HG03469 (cell line): ENCODE results near the gene MARCHF5.
"Not testable (repeated sequence)": the region's sequence is repeated elsewhere in the genome, so short reads cannot be mapped to it uniquely, and the experiment has no call there.

Experiments
- ATAC-seq: cut with Tn5 transposase; IDR thresholded peaks from one replicate; pipeline ENCODE4 v1.9.1; 2021; ENCODE audit warnings: mild to moderate bottlenecking, moderate library complexity, moderate number of reproducible peaks; ENCODE audit not compliant: unreplicated experiment

Gene MARCHF5

DNA sequence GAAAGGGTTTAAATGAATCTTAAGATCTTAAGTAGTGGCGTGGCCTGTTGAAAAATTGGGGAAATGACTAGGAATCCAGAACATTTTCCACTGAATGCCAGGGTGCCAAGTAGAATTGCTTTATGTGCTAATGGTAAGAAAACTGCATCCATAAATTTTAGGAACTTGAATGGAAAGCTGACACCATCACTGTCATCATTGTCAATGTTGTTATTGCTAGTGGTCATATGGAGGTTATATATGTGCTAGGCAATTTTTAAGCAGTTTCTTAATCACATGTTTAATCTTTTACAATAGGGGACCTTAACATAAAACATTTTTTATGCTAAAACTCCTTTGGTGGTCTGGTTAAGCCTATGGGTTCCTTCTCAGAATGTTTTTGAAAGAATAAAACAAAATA, 13.1 kb downstream of the MARCHF5 start:
- no peak for ATAC-seq

DNA sequence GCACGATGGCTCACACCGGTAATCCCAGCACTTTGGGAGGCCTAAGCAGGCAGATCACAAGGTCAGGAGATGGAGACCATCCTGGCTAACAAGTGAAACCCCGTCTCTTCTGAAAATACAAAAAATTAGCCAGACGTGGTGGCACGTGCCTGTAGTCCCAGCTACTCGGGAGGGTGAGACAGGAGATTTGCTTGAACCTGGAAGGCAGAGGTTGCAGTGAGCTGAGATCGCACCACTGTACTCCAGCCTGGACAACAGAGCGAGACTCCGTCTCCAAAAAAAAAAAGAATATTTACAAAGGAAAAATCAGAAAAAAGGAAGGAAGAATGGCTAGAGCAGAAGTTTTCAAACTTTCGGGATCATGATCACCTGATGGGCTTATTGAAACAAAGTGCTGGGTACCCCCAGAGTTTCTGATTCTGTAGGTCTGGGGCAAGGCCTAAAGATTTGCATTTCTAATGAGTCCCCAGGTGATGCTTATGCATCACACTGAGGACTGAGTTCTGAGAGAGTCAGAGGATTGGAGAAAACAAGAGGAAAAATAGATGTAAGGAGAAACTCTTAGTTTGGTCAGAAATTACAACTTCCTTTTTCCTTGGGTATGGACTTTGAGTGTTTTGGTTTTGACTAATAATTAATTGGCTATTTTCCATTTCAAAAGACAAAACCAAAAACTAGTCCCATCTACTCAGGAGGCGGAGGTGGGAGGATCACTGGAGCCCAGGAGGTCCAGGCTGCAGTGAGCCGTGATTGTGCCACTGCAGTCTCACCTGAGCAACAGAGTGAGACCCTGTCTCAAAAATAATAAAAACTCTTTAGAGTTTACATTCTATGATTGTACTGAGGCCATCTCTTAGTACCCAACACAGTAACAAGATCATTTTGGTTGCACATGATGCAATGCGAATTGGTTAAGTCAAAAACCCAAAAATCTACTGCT, 14.4 kb downstream of the MARCHF5 start:
- ATAC-seq = no peak

DNA sequence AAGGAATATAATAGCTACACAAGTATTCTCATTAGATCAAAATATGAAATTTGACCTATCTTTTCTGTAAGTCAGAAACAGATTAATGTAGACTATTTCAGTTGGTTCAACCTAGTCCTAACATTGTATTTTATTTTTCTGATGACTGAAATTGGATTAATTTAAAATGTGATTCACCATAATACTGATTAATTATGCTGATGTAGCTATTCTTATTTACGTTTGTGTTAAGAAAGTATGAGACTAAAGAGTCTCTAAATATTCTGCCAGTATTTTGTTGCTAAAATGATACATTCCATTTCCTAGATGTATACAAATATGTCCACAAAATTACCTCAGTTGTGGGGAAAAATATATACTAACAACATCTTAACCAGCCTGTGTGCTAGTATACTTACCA, 18.3 kb downstream of the MARCHF5 start:
- ATAC-seq = no peak

DNA sequence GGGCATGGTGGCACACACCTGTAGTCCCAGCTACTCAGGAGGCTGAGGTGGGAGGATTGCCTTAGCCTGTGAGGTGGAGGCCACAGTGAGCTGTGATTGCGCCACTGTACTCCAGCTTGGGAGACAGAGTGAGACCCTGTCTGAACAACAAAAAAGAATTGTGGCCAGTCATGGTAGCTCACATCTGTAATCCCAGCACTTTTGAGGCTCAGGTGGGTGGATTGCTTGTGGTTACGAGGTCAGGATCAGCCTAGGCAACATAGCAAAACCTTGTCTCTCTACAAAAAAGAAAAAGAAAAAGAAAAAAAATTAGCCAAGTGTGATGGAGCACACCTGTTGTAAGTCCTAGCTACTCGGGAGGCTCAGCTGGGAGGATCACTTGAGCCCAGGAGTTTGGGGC, 22.8 kb downstream of the MARCHF5 start:
- no peak for ATAC-seq

DNA sequence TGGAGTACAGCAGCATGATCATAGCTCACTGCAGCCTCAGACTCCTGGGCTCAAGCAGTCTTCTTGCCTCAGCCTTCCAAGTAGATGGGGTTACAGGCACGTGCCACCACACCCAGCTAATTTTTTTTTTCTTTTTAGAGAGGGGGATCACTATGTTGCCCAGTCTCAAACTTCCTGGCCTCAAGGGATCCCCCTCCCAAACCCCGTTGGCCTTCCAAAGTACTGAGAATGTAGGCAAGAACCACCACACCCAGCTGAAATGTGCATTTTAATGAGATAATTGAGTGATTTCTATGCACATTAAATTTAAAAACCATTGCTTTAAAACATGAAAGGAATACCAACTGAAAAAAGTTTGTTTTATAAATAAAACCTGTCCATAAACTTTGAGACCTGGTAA, 25.6 kb downstream of the MARCHF5 start:
- ATAC-seq = no peak

DNA sequence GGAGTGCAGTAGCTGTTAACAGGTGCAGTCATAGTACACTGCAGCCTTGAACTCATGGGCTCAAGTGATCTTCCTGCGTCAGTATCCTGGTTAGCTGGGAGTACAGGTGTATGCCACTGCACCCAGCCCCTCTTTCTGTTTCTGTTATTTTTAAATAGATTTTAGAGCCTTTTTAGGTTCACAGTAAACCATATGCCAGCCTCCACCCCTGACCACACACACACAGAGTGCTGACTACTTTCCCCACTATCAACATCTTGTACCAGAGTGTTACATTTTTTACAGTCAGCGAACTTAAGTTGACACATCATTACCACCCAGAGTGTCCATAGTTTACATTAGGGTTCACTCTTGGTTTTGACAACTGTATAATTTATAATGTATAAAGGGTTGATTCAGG, 32.1 kb downstream of the MARCHF5 start:
- no peak for ATAC-seq

DNA sequence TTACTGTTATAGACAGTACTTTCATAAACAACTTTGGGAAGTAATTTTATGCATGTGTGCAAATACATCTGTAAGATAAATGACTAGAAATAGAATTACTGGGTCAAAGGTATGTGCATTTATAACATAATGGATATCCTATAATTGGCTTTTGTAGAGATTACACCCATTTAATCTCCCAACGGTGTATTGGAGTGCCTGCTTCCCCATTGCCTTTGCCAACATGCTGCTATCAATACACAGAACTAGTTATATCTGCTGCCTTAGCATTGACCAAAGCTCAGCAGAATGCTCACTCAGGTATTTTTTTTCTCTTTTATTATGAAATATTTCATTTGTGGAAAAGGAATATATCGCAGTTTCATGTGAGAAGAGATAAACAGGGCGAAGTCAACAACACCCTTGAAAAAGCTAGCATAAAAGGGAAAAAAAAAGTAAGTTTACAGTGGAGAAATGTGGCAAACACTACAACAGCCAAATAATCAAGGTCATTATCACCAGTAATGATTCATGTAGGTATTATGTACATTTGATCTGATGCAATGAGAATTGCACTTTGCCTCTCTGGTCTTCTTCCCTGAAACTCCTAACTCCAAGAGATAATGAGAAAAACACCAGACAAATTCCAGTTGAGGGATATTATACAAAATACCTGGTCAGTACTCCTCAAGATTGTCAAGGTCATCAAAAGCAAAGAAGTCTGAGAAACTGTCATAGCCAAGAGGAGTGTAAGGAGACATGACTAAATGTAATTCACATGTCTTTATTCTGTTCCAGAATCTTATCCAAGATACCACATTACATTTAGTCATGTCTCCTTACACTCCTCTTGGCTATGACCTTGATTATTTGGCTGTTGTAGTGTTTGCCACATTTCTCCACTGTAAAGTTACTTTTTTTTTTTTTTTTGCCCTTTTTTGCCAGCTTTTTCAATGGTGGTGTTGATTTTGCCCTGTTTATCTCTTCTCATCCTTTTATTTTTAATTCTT, 36.8 kb downstream of the MARCHF5 start:
- ATAC-seq = no peak

DNA sequence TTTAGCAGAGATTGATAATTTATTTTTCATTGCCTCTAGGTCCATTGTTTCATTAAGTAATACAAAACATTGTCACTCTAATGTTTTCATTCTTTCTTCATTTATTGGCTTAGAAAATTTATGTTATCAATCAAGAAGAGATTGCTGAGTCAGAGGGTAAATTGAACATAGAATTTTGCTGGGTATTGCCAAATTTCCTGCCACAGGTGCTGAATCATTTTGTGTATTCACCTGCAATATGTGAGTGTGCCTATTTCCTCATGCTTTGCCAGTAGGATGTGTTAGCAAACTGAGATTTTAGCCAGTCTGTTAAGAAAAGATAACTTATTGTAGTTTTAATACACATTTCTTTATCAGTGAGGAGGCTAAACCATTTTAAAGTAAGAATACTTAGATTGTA, 38.0 kb downstream of the MARCHF5 start:
- ATAC-seq = no peak

DNA sequence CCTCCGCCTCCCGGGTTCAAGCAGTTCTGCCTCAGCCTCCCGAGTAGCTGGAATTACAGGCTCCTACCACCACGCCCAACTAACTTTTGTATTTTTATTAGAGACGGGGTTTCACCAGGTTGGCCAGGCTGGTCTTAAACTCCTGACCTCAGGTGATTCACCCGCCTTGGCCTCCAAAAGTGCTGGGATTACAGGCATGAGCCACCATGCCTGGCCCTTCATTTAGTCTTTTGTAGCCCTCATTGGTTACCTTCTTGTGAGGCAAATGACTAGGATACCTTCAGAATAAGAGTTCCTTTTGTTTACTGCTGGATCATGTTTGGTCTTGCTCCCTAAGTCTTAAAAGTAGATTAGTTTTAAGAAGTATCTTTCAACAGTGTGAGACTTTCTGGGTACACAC, 39.0 kb downstream of the MARCHF5 start:
- not testable (repeated sequence) for ATAC-seq

DNA sequence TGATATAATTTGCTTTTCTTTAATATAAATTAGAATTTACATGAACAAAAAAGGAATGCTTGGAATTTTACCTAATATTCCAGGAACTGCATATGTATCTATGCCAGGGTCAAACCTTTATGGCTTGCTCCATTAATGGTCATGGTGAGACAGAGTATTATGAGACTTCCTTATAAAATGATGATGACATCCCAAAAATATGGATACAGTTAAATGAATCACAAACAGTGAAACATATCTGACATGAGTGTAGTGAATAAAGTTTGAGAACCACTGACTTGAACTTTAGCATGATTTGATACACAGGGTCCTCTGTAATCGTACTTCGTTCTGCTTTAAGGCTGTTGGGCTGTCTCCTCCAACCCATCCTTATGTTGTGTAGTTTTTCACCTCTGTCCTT, 51.8 kb downstream of the MARCHF5 start:
- no peak for ATAC-seq

DNA sequence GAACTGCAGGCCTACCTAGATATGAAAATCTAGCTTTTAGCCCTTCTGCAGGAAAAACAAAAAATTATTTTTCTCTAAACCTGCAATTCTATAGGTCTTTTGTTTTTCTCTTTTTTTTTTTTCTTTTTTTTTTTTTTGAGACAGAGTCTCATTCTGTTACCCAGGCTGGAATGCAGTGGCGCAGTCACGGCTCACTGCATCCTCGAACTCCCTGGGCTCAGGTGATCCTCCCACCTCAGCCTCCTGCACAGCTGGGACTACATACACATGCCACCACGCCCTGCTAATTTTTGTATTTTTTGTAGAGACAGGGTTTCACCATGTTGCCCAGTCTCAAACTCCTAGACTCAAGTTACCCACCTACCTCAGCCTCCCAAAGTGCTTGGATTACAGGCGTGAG, 54.6 kb downstream of the MARCHF5 start:
- not testable (repeated sequence) for ATAC-seq

DNA sequence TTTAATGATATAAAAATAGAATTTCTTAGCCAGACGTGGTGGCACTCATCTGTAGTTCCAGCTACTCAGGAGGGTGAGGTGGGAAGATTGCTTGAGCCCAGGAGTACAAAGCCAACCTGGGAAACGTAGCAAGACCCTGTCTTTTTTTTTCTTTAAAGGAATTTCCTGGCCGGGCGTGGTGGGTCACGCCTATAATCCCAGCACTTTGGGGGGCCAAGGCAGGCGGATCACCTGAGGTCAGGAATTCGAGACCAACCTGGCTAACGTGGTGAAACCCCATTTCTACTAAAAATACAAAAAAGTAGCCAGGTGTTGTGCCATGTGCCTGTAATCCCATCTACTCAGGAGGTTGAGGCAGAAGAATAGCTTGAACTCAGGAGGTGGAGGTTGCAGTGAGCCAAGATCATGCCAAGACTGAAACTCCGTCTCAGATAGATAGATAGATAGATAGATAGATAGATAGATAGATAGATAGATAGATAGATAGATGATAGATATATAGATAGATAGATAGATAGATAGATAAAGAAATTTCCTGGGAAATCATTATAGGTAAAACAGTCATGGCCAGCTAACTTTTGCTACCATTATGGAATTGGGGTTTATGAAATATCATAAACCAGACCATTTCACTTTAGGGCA, 56.2 kb downstream of the MARCHF5 start:
- ATAC-seq = not testable (repeated sequence)

DNA sequence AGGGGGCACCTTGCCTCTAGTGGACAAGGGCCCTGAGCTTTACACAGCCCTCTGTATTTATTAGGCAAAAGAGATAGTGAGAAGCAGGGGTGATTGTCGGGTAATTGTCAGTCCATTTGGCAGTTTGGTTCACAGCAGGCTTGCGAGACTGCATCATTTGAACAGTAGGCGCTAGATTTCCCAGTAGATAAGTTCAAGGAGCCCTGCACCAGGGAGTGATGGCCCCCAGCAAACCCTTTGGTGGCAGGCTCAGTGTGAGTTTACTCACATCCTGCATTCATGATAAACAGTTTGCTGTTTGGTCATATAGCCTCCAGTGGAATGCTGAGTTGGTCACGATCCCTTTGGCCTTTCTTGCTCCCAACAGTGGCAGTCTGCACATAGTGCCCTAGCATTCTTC, 59.4 kb downstream of the MARCHF5 start:
- no peak for ATAC-seq

DNA sequence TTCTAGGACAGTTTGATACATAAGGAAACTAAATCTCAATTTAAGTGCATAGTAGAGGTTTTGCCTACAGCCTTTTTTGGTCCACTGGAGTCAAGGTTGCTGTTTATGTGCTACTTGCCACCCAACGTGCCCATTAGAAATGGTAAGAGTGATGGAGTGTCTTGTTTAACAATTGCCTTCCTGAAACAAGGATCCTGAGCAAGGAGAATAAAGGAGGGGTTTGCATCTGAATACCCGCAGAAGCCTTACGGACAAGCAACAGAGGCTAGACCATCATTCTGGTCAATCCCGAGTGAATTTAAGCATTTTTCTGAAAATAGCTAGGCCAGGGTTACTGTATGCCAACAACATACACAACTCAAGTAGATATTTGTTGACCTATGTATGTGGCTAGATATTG, 63.6 kb downstream of the MARCHF5 start:
- no peak for ATAC-seq

DNA sequence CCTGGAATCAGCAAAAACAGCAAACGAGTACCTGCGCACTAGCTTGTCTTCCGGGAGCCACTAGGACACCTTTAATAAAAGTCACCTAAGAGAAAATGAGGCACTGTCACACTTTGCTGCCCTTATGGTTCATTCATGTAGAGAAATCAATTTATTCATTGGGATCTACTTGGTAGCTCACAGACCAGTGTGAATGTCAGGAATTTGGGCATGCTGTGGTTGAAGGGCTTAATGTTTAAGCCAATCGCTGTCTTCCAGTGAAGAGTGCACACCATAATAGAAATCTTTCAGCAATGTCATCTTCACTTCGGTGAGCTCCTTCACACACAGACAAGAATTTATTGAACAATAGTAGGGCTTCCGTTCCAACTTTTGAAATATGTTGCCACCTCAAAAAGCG, 65.1 kb downstream of the MARCHF5 start:
- no peak for ATAC-seq

DNA sequence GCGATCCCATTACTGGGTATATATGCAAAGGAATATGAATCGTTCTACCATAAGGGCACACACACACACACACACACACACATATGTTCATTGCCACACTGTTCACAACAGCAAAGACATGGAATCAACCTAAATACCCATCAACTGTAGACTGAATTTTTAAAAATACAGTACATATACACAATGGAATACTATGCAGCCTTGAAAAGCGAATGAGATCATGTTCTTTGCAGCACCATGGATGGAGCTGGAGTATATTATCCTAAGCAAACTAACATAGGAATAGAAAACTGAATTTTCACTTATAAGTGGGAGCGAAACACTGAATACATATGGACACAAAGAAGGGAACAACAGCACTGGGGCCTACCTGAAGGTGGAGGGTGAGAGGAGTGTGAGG, 72.5 kb downstream of the MARCHF5 start:
- ATAC-seq = no peak

DNA sequence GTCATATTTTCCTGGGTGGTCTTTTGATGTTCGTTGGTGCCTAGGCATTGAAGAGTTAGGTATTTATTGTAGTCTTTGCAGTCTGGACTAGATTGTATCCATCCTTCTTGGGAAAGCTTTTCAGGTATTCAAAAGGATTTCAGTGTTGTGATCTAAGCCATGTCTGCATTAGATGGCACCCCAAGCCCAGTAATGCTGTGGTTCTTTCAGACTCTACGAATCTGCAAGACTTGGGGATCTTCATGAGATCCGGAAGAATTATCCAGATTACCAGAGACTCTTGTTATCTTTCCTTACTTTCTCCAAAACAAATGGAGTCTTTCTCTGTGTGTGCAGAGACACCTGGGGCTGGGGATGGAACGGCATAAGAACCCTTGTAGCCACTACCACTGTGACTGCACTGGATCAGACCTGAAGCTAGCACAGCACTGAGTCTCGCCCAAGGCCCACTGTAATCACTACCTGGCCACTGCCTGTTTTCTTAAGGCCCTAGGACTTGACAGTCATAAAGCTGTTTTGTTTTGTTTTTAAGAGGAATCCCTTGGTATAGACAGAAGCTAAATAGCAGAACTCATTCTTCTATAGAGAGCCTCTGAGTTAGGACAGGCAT, 75.5 kb downstream of the MARCHF5 start:
- ATAC-seq = no peak

DNA sequence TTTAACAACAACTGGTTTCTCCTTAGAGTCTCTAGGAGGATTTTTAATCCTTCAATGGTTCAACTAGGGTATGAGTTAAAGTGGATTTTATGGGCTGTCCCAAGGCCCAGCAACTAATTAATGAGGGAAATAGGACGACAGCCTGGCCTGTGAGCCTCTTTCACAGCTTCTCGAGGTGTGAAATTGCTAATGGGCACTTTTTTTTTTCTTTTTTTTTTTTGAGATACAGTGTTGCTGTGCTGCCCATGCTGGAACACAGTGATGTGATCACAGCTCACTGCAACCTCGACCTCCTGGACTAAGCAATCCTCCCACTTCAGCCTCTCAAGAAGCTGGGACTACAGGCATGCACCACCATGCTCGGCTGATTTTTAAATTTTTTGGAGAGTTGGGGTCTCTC, 87.0 kb downstream of the MARCHF5 start:
- no peak for ATAC-seq

DNA sequence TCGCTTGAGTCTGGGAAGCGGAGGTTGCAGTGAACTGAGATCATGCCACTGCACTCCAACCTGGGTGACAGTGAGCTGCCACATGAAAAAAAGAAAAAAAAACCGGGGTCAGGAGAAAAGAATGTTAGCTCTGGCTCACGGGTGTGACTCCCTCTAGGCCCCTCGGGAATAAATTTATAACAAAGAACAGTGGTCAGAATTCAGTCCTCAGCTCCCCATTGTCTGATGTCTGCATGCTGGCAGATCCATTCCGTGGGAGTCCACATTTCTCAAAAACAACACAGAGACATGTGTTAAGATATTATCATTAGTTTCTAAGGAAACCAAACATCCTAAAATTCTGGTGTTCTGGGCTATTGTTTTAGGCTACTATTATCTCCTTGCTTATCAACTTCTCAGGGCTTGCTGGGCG, 90.6 kb downstream of the MARCHF5 start:
- ATAC-seq = no peak

DNA sequence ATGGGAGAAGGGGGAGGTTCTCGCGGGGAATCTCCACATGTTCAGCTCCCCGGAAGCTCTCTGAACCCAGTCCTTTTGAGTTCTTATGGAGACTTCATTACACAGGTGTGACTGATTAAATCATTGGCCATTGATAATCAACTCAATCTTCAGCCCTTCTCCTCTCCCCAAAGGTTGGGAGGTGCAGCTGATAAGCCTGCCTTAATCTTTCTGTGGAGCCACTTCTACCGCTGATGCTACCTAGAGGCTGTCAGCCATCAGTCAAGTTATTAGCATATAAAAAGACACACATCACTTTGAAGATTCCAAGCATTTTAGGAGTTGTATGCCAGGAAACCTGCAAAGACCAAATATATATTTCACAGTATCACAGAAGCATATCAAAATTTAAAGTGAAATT, 91.7 kb downstream of the MARCHF5 start:
- no peak for ATAC-seq

DNA sequence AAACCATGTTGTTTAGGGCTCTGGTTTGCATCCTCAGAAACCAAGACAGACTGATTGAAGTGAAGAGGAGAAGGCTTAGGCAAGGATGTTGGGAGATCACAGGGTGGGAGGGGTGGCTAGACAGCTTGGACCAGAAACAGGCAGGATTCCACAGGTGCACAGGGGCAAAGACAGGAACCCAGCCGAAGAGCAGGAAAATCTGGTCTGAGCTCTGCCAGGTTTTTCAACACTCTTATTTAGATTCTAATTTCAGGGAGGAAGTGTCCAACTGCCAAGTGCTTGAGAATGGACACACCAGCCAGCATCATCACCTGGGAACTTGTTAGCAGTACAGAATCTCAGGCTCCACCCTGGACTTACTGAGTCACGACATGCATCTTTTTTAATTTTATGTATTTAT, 93.8 kb downstream of the MARCHF5 start:
- no peak for ATAC-seq
